Endothelial cell (in vitro differentiated cells): ENCODE measurements around the gene CHST13. TPM values are rescaled to one million over a fixed set of nuclear protein-coding genes. Genes with fewer than 3 reads are reported as not detected.
A peak's percentile ranks its signal among the peaks of the same experiment; 100 is the strongest.

ENCODE experiments used
- DNase-seq: peaks from one replicate; pipeline ENCODE4 v3.0.0; 2021; ENCODE audit warnings: low spot score
- H3K27ac Mint-ChIP-seq: one replicate; pipeline ENCODE4 v1.8.0; 2021; ENCODE audit warnings: mixed read lengths, inconsistent platforms; ENCODE audit not compliant: unreplicated experiment
- H3K27me3 Mint-ChIP-seq: one replicate; pipeline ENCODE4 v1.8.0; 2021; ENCODE audit warnings: mild to moderate bottlenecking, moderate library complexity, mixed read lengths, inconsistent platforms; ENCODE audit not compliant: unreplicated experiment
- H3K36me3 Mint-ChIP-seq: one replicate; pipeline ENCODE4 v1.8.0; 2021; ENCODE audit warnings: mild to moderate bottlenecking, low read depth, mixed read lengths, inconsistent platforms; ENCODE audit not compliant: unreplicated experiment
- H3K4me1 Mint-ChIP-seq: one replicate; pipeline ENCODE4 v1.8.0; 2021; ENCODE audit warnings: mild to moderate bottlenecking, mixed read lengths, inconsistent platforms; ENCODE audit not compliant: unreplicated experiment
- H3K4me3 Mint-ChIP-seq: one replicate; pipeline ENCODE4 v1.8.0; 2021; ENCODE audit warnings: mild to moderate bottlenecking, mixed read lengths, inconsistent platforms; ENCODE audit not compliant: unreplicated experiment
- H3K9me3 Mint-ChIP-seq: one replicate; pipeline ENCODE4 v1.8.0; 2021; ENCODE audit warnings: mixed read lengths, inconsistent platforms; ENCODE audit not compliant: unreplicated experiment
- total RNA-seq: library from RNA; stranded (reverse); fragmentation: NEBNext Ultra II Directional; extraction: Animal tissue kit (Norgen Biotek cat#: 25700); gene quantifications from one replicate; pipeline ENCODE4 v1.2.1, GENCODE V29; 2021; ENCODE audit not compliant: unreplicated experiment
- TF ChIP-seq, protein P1 (sequence below): fragments of 200-600 bp; sonication (generic); IDR thresholded peaks from one replicate; pipeline ENCODE4 v1.5.0; 2021; ENCODE audit warnings: antibody characterized with exemption; ENCODE audit not compliant: unreplicated experiment

Gene CHST13
- total RNA-seq, 1 donor from 2014 or later, result not detected

- Mint-ChIP-seq H3K27ac (no peak overlapping the region), H3K9me3 (no peaks in the 10 kb centered on the region), H3K4me3 (no peak overlapping the region), H3K27me3 (peaks cover 2% of the 10 kb centered on the region), H3K4me1 (no peaks in the 10 kb centered on the region), H3K36me3 (no peaks in the 10 kb centered on the region)
- DNase-seq, result peak; percentile 3
- TF ChIP-seq, protein P1, sequence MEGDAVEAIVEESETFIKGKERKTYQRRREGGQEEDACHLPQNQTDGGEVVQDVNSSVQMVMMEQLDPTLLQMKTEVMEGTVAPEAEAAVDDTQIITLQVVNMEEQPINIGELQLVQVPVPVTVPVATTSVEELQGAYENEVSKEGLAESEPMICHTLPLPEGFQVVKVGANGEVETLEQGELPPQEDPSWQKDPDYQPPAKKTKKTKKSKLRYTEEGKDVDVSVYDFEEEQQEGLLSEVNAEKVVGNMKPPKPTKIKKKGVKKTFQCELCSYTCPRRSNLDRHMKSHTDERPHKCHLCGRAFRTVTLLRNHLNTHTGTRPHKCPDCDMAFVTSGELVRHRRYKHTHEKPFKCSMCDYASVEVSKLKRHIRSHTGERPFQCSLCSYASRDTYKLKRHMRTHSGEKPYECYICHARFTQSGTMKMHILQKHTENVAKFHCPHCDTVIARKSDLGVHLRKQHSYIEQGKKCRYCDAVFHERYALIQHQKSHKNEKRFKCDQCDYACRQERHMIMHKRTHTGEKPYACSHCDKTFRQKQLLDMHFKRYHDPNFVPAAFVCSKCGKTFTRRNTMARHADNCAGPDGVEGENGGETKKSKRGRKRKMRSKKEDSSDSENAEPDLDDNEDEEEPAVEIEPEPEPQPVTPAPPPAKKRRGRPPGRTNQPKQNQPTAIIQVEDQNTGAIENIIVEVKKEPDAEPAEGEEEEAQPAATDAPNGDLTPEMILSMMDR, result no peak
These were observed 18.6 kb downstream of the CHST13 start for GRCh38 chr3:126542340-126543241.

DNA sequence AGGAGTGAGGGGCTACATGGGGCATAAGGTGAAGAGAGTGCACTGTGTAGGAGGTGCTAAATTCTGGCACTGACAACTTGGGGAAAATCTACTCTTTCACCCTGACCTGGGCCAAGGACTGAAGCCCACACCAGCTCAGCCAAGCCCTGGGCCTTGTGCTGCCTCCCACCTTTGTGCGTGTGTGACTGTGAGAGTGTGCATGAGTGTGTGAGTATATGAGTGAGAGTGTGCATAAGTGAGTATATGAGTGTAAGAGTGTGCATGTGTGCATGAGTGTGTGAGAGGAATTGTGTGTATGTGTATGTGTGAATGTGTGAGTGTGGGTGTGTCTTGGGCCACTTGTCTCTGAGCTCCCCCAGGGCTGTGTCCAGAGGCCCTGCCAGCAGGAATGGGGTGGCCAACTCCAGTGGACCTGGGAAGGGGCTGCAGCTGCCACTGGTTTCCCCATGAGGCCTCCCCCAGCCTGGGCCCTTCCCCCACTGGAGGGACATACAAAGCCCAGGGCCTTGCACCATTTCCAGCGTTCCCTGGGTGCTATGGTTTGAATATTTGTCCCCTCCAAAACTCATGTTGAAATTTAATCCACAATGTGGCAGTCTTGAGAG lies 19.6 kb downstream of the CHST13 start:
- Mint-ChIP-seq H3K27ac (no peak overlapping the region), H3K9me3 (no peaks in the 10 kb centered on the region), H3K27me3 (peaks cover 2% of the 10 kb centered on the region), H3K4me3 (no peak overlapping the region), H3K36me3 (no peaks in the 10 kb centered on the region), H3K4me1 (no peaks in the 10 kb centered on the region)
- TF ChIP-seq, protein P1, result no peak
- DNase-seq, result peak; percentile 2

GRCh38 chr3:126544596-126545281 lies 20.8 kb downstream of the CHST13 start:
- Mint-ChIP-seq H3K9me3 (no peaks in the 10 kb centered on the region), H3K27me3 (peaks cover 5% of the 10 kb centered on the region), H3K4me1 (peaks cover 5% of the 10 kb centered on the region), H3K36me3 (no peaks in the 10 kb centered on the region), H3K4me3 (no peak overlapping the region), H3K27ac (no peak overlapping the region)
- DNase-seq, result peak; percentile 1
- TF ChIP-seq, protein P1, result no peak

DNA sequence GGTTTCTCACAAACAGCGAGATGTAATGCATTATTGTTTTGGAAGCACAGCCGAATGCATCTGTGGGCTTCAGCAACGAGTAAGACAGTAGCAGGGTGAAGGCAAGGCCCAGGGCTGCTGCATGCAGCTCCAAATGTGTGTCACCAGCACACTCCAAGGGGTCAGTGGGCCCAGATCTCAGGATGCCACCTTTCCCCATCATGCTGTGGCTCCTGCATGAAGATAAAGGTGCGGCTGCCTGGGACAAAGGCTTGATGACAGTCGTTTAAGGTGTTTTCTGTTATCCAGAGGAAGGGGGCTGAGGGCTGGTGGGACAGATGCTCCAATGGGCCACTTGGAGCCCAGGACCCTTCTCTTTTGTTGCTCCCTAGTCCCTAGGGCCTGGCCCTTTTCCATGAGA lies 21.6 kb downstream of the CHST13 start:
- H3K36me3 Mint-ChIP-seq, result no peaks in the 10 kb centered on the region
- H3K27me3 Mint-ChIP-seq, result peaks cover 5% of the 10 kb centered on the region
- no peak overlapping the region for H3K4me3 Mint-ChIP-seq
- no peak for DNase-seq
- peaks cover 5% of the 10 kb centered on the region for H3K4me1 Mint-ChIP-seq
- no peak overlapping the region for H3K27ac Mint-ChIP-seq
- TF ChIP-seq, protein P1, result no peak
- H3K9me3 Mint-ChIP-seq, result no peaks in the 10 kb centered on the region
